Endodermal cell (in vitro differentiated cells): ENCODE measurements around the gene KTN1. TPM values are rescaled to one million over a fixed set of nuclear protein-coding genes. Genes with fewer than 3 reads are reported as not detected.

ENCODE experiments used
- DNase-seq: peaks from one replicate; pipeline ENCODE4 v3.0.0-alpha.2; 2017
- H3K27ac ChIP-seq: 2 replicates; pipeline ENCODE4 v1.5.1; 2013; ENCODE audit warnings: mild to moderate bottlenecking, low read depth, low read length, moderate library complexity
- H3K27me3 ChIP-seq: 2 replicates; pipeline ENCODE4 v1.6.1; 2013; ENCODE audit warnings: mild to moderate bottlenecking, low read length, moderate library complexity; ENCODE audit not compliant: insufficient read depth, control insufficient read depth, poor library complexity, severe bottlenecking
- H3K36me3 ChIP-seq: 2 replicates; pipeline ENCODE4 v1.7.0; 2013; ENCODE audit warnings: mild to moderate bottlenecking, low read length, moderate library complexity; ENCODE audit not compliant: control insufficient read depth, insufficient read depth
- H3K4me1 ChIP-seq: one replicate; pipeline ENCODE4 v1.7.0; 2013; ENCODE audit warnings: low read length; ENCODE audit not compliant: control insufficient read depth, insufficient read depth
- H3K4me3 ChIP-seq: 2 replicates; pipeline ENCODE4 v1.5.1; 2013; ENCODE audit warnings: mild to moderate bottlenecking, low read length, moderate library complexity
- H3K9ac ChIP-seq: 2 replicates; pipeline ENCODE4 v1.6.1; 2013; ENCODE audit warnings: mild to moderate bottlenecking, low read length, moderate library complexity; ENCODE audit not compliant: poor library complexity, severe bottlenecking; ENCODE audit errors: extremely low read depth
- H3K9me3 ChIP-seq: 2 replicates; pipeline ENCODE4 v1.6.1; 2013; ENCODE audit warnings: mild to moderate bottlenecking, low read length, moderate library complexity; ENCODE audit not compliant: control insufficient read depth
- H3K27ac Mint-ChIP-seq: 2 replicates; pipeline ENCODE4 v1.8.0; 2020; ENCODE audit warnings: mixed read lengths
- H3K27me3 Mint-ChIP-seq: 2 replicates; pipeline ENCODE4 v1.8.0; 2021; ENCODE audit warnings: mild to moderate bottlenecking, mixed read lengths; ENCODE audit not compliant: insufficient read depth
- H3K36me3 Mint-ChIP-seq: 2 replicates; pipeline ENCODE4 v1.8.0; 2020; ENCODE audit warnings: low read depth, mixed read lengths
- H3K4me1 Mint-ChIP-seq: 2 replicates; pipeline ENCODE4 v1.8.0; 2020; ENCODE audit warnings: mixed read lengths
- H3K4me3 Mint-ChIP-seq: 2 replicates; pipeline ENCODE4 v1.8.0; 2020; ENCODE audit warnings: mild to moderate bottlenecking, moderate library complexity, mixed read lengths
- H3K9me3 Mint-ChIP-seq: 2 replicates; pipeline ENCODE4 v1.8.0; 2020; ENCODE audit warnings: mild to moderate bottlenecking, mixed read lengths
- CTCF ChIP-seq: fragments of 200-600 bp; sonication (generic); conservative IDR thresholded peaks from 2 replicates; pipeline ENCODE4 v1.5.0; 2021; ENCODE audit warnings: antibody characterized with exemption, mild to moderate bottlenecking
- WGBS, 2 experiments: methylation state at CpG; one replicate each; pipeline versions ENCODE4 v1.1.5 to v1.1.7; 2013; ENCODE audit warnings: missing lambda C conversion rate in 2 of 2, mixed read lengths in 1 of 2; ENCODE audit not compliant: insufficient coverage in 1 of 2, insufficient read length in 1 of 2; 5-methylcytosine and 5-hydroxymethylcytosine counted together
- total RNA-seq, 2 donors: library from RNA; stranded (reverse); fragmentation: NEBNext Ultra II Directional in 1 of 2; extraction: Animal tissue kit (Norgen Biotek cat#: 25700) in 1 of 2; gene quantifications; 2 replicates in 1 of 2; 3 replicates in 1 of 2; pipeline ENCODE4 v1.2.1, GENCODE V29; 2021

The KTN1 gene
- total RNA-seq, 2 donors from 2014 or later, result 215 to 239 TPM

- H3K27ac ChIP-seq, result no peak overlapping the region
- peak overlapping the region; percentile 79 for H3K4me3 ChIP-seq
- H3K27me3 Mint-ChIP-seq, result no peaks in the 10 kb centered on the region
- H3K27ac Mint-ChIP-seq, result no peak overlapping the region
- peaks cover 42% of the 10 kb centered on the region for H3K4me1 Mint-ChIP-seq
- H3K4me1 ChIP-seq, result peaks cover 8% of the 10 kb centered on the region
- H3K27me3 ChIP-seq, result no peaks in the 10 kb centered on the region
- H3K9me3 Mint-ChIP-seq, result no peaks in the 10 kb centered on the region
- TF ChIP-seq CTCF, result no peak
- no peaks in the 10 kb centered on the region for H3K9me3 ChIP-seq
- no peaks in the 10 kb centered on the region for H3K36me3 ChIP-seq
- no peak for DNase-seq
- H3K4me3 Mint-ChIP-seq, result peak overlapping the region; percentile 7
- H3K36me3 Mint-ChIP-seq, result no peaks in the 10 kb centered on the region
- H3K9ac ChIP-seq, result no peak overlapping the region
- WGBS, 2 experiments, result 92 to 93% methylated on average over 2 of the region's 2 CpGs
Measured at GRCh38 chr14:55582746-55583145, 2.7 kb downstream of the KTN1 start.

- Histone ChIP-seq H3K4me3 (peak overlapping the region; percentile 79), H3K27ac (no peak overlapping the region), H3K4me1 (peaks cover 8% of the 10 kb centered on the region), H3K9ac (no peak overlapping the region), H3K9me3 (no peaks in the 10 kb centered on the region), H3K27me3 (no peaks in the 10 kb centered on the region), H3K36me3 (no peaks in the 10 kb centered on the region)
- Mint-ChIP-seq H3K27ac (no peak overlapping the region), H3K4me1 (peaks cover 36% of the 10 kb centered on the region), H3K9me3 (no peaks in the 10 kb centered on the region), H3K36me3 (no peaks in the 10 kb centered on the region), H3K4me3 (no peak overlapping the region), H3K27me3 (no peaks in the 10 kb centered on the region)
- 73% methylated on average over 2 of the region's 2 CpGs; no CpG with 5 or more reads in 1 of the 2 experiments for WGBS, 2 experiments
- TF ChIP-seq CTCF, result no peak
- no peak for DNase-seq
Measured at GRCh38 chr14:55583942-55584468, 4.0 kb downstream of the KTN1 start.

- no peak overlapping the region for H3K9ac ChIP-seq
- DNase-seq, result no peak
- H3K27ac ChIP-seq, result no peak overlapping the region
- no peaks in the 10 kb centered on the region for H3K9me3 Mint-ChIP-seq
- H3K27me3 ChIP-seq, result no peaks in the 10 kb centered on the region
- peaks cover 33% of the 10 kb centered on the region for H3K4me1 Mint-ChIP-seq
- no peak overlapping the region for H3K4me3 ChIP-seq
- H3K9me3 ChIP-seq, result no peaks in the 10 kb centered on the region
- no peaks in the 10 kb centered on the region for H3K27me3 Mint-ChIP-seq
- H3K27ac Mint-ChIP-seq, result no peak overlapping the region
- TF ChIP-seq CTCF, result no peak
- WGBS, 2 experiments, result 50 to 91% methylated on average over 1 to 2 of the region's 2 CpGs
- H3K36me3 Mint-ChIP-seq, result no peaks in the 10 kb centered on the region
- H3K36me3 ChIP-seq, result no peaks in the 10 kb centered on the region
- H3K4me3 Mint-ChIP-seq, result no peak overlapping the region
- H3K4me1 ChIP-seq, result peaks cover 8% of the 10 kb centered on the region
Measured at GRCh38 chr14:55585854-55586253, 5.8 kb downstream of the KTN1 start.
